ENCODE results near the gene C5orf22.

C5orf22 gene

DNA sequence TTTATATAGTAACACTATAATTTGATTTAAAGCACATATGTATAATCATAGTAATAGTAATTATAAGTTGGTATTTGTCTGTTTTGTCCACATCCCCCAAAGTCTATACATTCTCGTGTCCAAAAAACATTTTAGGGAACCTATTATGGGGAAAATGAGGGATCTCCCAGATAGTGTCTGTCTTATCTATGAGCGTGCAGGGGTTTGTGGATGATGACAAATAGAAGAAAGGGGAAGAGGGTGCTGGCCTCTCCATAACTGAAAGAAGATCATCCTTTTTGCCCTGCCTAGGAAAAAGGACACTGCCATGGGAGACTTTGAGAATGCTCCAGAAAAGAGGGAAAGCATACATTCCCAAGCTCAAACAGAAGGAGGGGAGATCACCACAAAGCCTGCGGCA, 45.3 kb downstream of the C5orf22 start:
- H3K4me1 ChIP-seq (ENCODE audit: insufficient read depth, low read length, poor library complexity, severe bottlenecking), result no peaks in the 10 kb centered on the region
- H3K9me3 ChIP-seq (ENCODE audit: insufficient read depth, low read depth, low read length), result no peaks in the 10 kb centered on the region
- H3K79me2 ChIP-seq (ENCODE audit: insufficient read depth, low read length), result no peaks in the 10 kb centered on the region
- H2AFZ ChIP-seq (ENCODE audit: low read length), result no peak overlapping the region
- no peaks in the 10 kb centered on the region for H3F3A ChIP-seq (ENCODE audit: low read depth)
- no peaks in the 10 kb centered on the region for H4K20me1 ChIP-seq (ENCODE audit: insufficient read depth, low read length, poor library complexity, severe bottlenecking)
- TF ChIP-seq, protein P1, sequence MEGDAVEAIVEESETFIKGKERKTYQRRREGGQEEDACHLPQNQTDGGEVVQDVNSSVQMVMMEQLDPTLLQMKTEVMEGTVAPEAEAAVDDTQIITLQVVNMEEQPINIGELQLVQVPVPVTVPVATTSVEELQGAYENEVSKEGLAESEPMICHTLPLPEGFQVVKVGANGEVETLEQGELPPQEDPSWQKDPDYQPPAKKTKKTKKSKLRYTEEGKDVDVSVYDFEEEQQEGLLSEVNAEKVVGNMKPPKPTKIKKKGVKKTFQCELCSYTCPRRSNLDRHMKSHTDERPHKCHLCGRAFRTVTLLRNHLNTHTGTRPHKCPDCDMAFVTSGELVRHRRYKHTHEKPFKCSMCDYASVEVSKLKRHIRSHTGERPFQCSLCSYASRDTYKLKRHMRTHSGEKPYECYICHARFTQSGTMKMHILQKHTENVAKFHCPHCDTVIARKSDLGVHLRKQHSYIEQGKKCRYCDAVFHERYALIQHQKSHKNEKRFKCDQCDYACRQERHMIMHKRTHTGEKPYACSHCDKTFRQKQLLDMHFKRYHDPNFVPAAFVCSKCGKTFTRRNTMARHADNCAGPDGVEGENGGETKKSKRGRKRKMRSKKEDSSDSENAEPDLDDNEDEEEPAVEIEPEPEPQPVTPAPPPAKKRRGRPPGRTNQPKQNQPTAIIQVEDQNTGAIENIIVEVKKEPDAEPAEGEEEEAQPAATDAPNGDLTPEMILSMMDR (conservative IDR thresholded peaks at IDR 0.05; ENCODE audit: low read length), result no peak
- TF ChIP-seq EZH2phosphoT487 (IDR thresholded peaks at IDR 0.05; ENCODE audit: borderline replicate concordance), result no peak
- H3K4me2 ChIP-seq (ENCODE audit: low read depth, low read length, poor library complexity, severe bottlenecking), result no peak overlapping the region
- H3K36me3 ChIP-seq (ENCODE audit: insufficient read depth, low read length), result no peaks in the 10 kb centered on the region
- H3K4me3 ChIP-seq (ENCODE audit: low read length, poor library complexity, severe bottlenecking), result no peak overlapping the region
- H3K27me3 ChIP-seq (ENCODE audit: insufficient read depth, low read length, poor library complexity, severe bottlenecking), result no peaks in the 10 kb centered on the region
- H3K9ac ChIP-seq (ENCODE audit: low read depth, low read length, poor library complexity, severe bottlenecking), result no peak overlapping the region
- H3K9me2 ChIP-seq (replicated peaks; ENCODE audit: low read depth, low read length), result no peaks in the 10 kb centered on the region

DNA sequence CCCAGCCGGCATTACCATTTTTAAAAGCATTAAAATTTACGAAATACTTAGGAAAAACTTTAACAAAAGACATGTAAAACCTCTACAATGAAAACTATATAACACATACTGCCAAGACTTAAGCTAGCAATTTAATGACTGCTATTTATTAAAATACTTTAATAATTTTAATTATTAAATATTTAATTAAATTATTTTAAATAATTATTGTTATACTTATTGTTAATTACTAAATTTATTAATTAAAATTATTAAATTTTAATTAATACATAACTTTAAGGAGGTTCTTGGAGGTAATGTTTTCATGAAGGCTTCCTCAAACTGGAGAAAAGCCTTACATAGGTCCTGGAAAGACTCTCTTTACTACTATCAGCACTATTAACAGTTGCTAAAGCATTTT, 47.5 kb downstream of the C5orf22 start:
- no peaks in the 10 kb centered on the region for H3K9me2 ChIP-seq (replicated peaks; ENCODE audit: low read depth, low read length)
- H3K9me3 ChIP-seq (ENCODE audit: insufficient read depth, low read depth, low read length), result no peaks in the 10 kb centered on the region
- no peaks in the 10 kb centered on the region for H3K36me3 ChIP-seq (ENCODE audit: insufficient read depth, low read length)
- H3F3A ChIP-seq (ENCODE audit: low read depth), result no peaks in the 10 kb centered on the region
- H3K4me3 ChIP-seq (ENCODE audit: low read length, poor library complexity, severe bottlenecking), result no peak overlapping the region
- no peaks in the 10 kb centered on the region for H4K20me1 ChIP-seq (ENCODE audit: insufficient read depth, low read length, poor library complexity, severe bottlenecking)
- H3K9ac ChIP-seq (ENCODE audit: low read depth, low read length, poor library complexity, severe bottlenecking), result no peak overlapping the region
- H3K79me2 ChIP-seq (ENCODE audit: insufficient read depth, low read length), result no peaks in the 10 kb centered on the region
- H3K4me1 ChIP-seq (ENCODE audit: insufficient read depth, low read length, poor library complexity, severe bottlenecking), result no peaks in the 10 kb centered on the region
- no peak overlapping the region for H2AFZ ChIP-seq (ENCODE audit: low read length)
- no peaks in the 10 kb centered on the region for H3K27me3 ChIP-seq (ENCODE audit: insufficient read depth, low read length, poor library complexity, severe bottlenecking)
- H3K4me2 ChIP-seq (ENCODE audit: low read depth, low read length, poor library complexity, severe bottlenecking), result no peak overlapping the region
- no peak for TF ChIP-seq EZH2phosphoT487 (IDR thresholded peaks at IDR 0.05; ENCODE audit: borderline replicate concordance)
- TF ChIP-seq, protein P1 (conservative IDR thresholded peaks at IDR 0.05; ENCODE audit: low read length), result no peak

DNA sequence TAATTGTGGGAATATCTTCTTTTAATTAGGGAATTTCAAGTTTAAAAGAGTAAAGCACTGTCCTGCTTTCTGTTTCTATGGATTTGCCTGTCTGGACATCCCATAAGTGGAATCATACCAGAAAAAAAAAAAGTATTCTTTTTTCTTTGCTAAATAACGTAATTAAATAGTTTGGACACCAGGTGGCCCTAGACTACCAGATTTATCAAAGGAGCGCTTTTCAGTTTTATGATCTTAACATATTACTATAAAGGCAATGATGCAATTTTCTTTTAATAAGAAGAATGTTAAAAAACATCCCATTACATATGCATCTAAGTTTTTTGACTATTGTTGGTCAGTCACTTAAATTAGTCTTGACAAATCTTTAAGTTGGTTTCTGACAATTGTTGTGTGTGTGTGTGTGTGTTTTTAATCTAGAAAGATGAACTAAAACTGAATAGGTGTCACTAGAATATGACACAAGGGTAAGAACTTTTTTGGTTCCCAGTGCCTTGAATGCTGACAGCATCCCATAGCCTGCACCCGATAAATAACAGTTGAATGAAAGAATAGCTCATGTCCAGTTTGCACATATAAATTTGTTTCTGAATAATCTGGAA, 49.5 kb downstream of the C5orf22 start:
- Histone ChIP-seq H3K4me3 (ENCODE audit: low read length, poor library complexity, severe bottlenecking) (no peak overlapping the region), H3K4me1 (ENCODE audit: insufficient read depth, low read length, poor library complexity, severe bottlenecking) (no peaks in the 10 kb centered on the region), H3K9me3 (ENCODE audit: insufficient read depth, low read depth, low read length) (no peaks in the 10 kb centered on the region), H3K79me2 (ENCODE audit: insufficient read depth, low read length) (no peaks in the 10 kb centered on the region), H3K9me2 (replicated peaks; ENCODE audit: low read depth, low read length) (no peaks in the 10 kb centered on the region), H3K27me3 (ENCODE audit: insufficient read depth, low read length, poor library complexity, severe bottlenecking) (no peaks in the 10 kb centered on the region), H3F3A (ENCODE audit: low read depth) (no peaks in the 10 kb centered on the region), H4K20me1 (ENCODE audit: insufficient read depth, low read length, poor library complexity, severe bottlenecking) (no peaks in the 10 kb centered on the region), H3K36me3 (ENCODE audit: insufficient read depth, low read length) (no peaks in the 10 kb centered on the region), H3K9ac (ENCODE audit: low read depth, low read length, poor library complexity, severe bottlenecking) (no peak overlapping the region), H3K4me2 (ENCODE audit: low read depth, low read length, poor library complexity, severe bottlenecking) (no peak overlapping the region), H2AFZ (ENCODE audit: low read length) (no peak overlapping the region; the same call in 1 of the 2 replicates)
- TF ChIP-seq, protein P1 (conservative IDR thresholded peaks at IDR 0.05; ENCODE audit: low read length), result peak; percentile 71
- no peak for TF ChIP-seq EZH2phosphoT487 (IDR thresholded peaks at IDR 0.05; ENCODE audit: borderline replicate concordance)
